CD4-positive, CD25-positive, alpha-beta regulatory T cell (primary cell): ENCODE data around the gene ARID4A. TPM values are rescaled to one million over a fixed set of nuclear protein-coding genes. Genes with fewer than 3 reads are reported as not detected.
"Not testable (repeated sequence)": the region's sequence is repeated elsewhere in the genome, so short reads cannot be mapped to it uniquely, and the experiment has no call there.

Source experiments
- ATAC-seq, 2 donors: fragments of 150-1000 bp; cut with Tn5 transposase; one replicate each; pipeline ENCODE4 v1.10.0; 2021; ENCODE audit warnings: low read depth in 2 of 2, moderate number of reproducible peaks in 2 of 2, moderate library complexity in 1 of 2
- DNase-seq, 3 donors: peaks; one replicate each; pipeline versions ENCODE4 v3.0.0 to v3.0.0-alpha.2; 2012 to 2022; ENCODE audit warnings: mixed read lengths in 1 of 3
- H3K27ac ChIP-seq: one replicate; pipeline ENCODE4 v1.7.0; 2013; ENCODE audit warnings: mild to moderate bottlenecking, low read length; ENCODE audit not compliant: insufficient read depth, poor library complexity, severe bottlenecking
- H3K27me3 ChIP-seq: one replicate; pipeline ENCODE4 v1.7.0; 2013; ENCODE audit warnings: low read length; ENCODE audit not compliant: control insufficient read depth, insufficient read depth
- H3K36me3 ChIP-seq: one replicate; pipeline ENCODE4 v1.7.0; 2013; ENCODE audit warnings: mild to moderate bottlenecking, low read length, moderate library complexity; ENCODE audit not compliant: control insufficient read depth, insufficient read depth
- H3K4me1 ChIP-seq: 2 replicates; pipeline ENCODE4 v1.7.0; 2013; ENCODE audit warnings: mild to moderate bottlenecking, low read length; ENCODE audit not compliant: insufficient read depth, control insufficient read depth, poor library complexity, severe bottlenecking
- H3K4me3 ChIP-seq: one replicate; pipeline ENCODE4 v1.7.0; 2013; ENCODE audit warnings: low read depth, mild to moderate bottlenecking, low read length, moderate library complexity
- H3K9me3 ChIP-seq, 2 experiments: 1 replicate in 1 of 2; 2 replicates in 1 of 2; pipeline ENCODE4 v1.7.0; 2013; ENCODE audit warnings: low read length in 2 of 2, mild to moderate bottlenecking in 1 of 2, moderate library complexity in 1 of 2; ENCODE audit not compliant: control insufficient read depth in 2 of 2
- H3K27ac Mint-ChIP-seq, 3 donors: one replicate each; pipeline ENCODE4 v1.8.0; 2020 to 2022; ENCODE audit warnings: mild to moderate bottlenecking in 3 of 3, mixed read lengths in 3 of 3, moderate library complexity in 2 of 3
- H3K27me3 Mint-ChIP-seq: one replicate; pipeline ENCODE4 v1.8.0; 2022; ENCODE audit warnings: mild to moderate bottlenecking, mixed read lengths
- H3K36me3 Mint-ChIP-seq: one replicate; pipeline ENCODE4 v1.8.0; 2020; ENCODE audit warnings: mixed read lengths
- H3K4me1 Mint-ChIP-seq, 4 donors: one replicate each; pipeline ENCODE4 v1.8.0; 2020 to 2022; ENCODE audit warnings: mixed read lengths in 4 of 4, mild to moderate bottlenecking in 1 of 4
- H3K4me3 Mint-ChIP-seq, 4 donors: one replicate each; pipeline ENCODE4 v1.8.0; 2020 to 2022; ENCODE audit warnings: mild to moderate bottlenecking in 4 of 4, mixed read lengths in 4 of 4, moderate library complexity in 3 of 4
- H3K9me3 Mint-ChIP-seq, 7 donors: one replicate each; pipeline ENCODE4 v1.8.0; 2020 to 2022; ENCODE audit warnings: mixed read lengths in 7 of 7, mild to moderate bottlenecking in 3 of 7, moderate library complexity in 2 of 7
- polyA plus RNA-seq, 4 donors: library from polyadenylated mRNA; unstranded; fragments of 300-500 nt; fragmentation: Illumina TruSeq; gene quantifications; one replicate each; pipeline ENCODE4 v1.2.3, GENCODE V29; 2021
- total RNA-seq: library from RNA; stranded (reverse); gene quantifications from one replicate; pipeline ENCODE4 v1.2.3, GENCODE V29; 2022

Gene ARID4A
- total and polyA plus RNA-seq, 5 donors from 2014 or later: 23.3 to 102 (median 26.1) TPM

GRCh38 chr14:58341152-58341748 lies 42.9 kb downstream of the ARID4A start:
- H3K9me3 ChIP-seq: no peaks in the 10 kb centered on the region
- H3K4me1 Mint-ChIP-seq: peaks cover 4 to 22% (median 12%) of the 10 kb centered on the region in 4 donors
- H3K4me1 ChIP-seq: no peaks in the 10 kb centered on the region
- no peak overlapping the region for H3K4me3 ChIP-seq
- H3K27ac ChIP-seq: no peak overlapping the region
- peak overlapping the region; percentile 11 to 50 (median 31) for H3K27ac Mint-ChIP-seq
- no peak for ATAC-seq
- H3K36me3 Mint-ChIP-seq: peaks cover 30% of the 10 kb centered on the region
- H3K4me3 Mint-ChIP-seq: no peak overlapping the region
- no peaks in the 10 kb centered on the region for H3K27me3 Mint-ChIP-seq
- H3K36me3 ChIP-seq: peaks cover 67% of the 10 kb centered on the region
- no peaks in the 10 kb centered on the region for H3K27me3 ChIP-seq
- no peaks in the 10 kb centered on the region for H3K9me3 Mint-ChIP-seq
- no peak for DNase-seq

- not testable (repeated sequence) for H3K9me3 ChIP-seq, H3K27me3 ChIP-seq, DNase-seq, H3K27me3 Mint-ChIP-seq, ATAC-seq, H3K9me3 Mint-ChIP-seq, H3K4me1 ChIP-seq, H3K27ac ChIP-seq, H3K4me3 ChIP-seq, H3K4me3 Mint-ChIP-seq
- peaks cover 73% of the 10 kb centered on the region for H3K36me3 ChIP-seq
- Mint-ChIP-seq H3K4me1 (peaks cover 4 to 21% (median 12%) of the 10 kb centered on the region in 4 donors), H3K36me3 (peaks cover 30% of the 10 kb centered on the region), H3K27ac (peak overlapping the region; percentile 33 to 77 (median 67))
These were observed 45.2 kb downstream of the ARID4A start for GRCh38 chr14:58343535-58343934.

GRCh38 chr14:58353516-58354299 lies 55.4 kb downstream of the ARID4A start:
- peaks cover 23 to 39% (median 30%) of the 10 kb centered on the region in 4 donors for H3K4me1 Mint-ChIP-seq
- H3K36me3 ChIP-seq: peaks cover 62% of the 10 kb centered on the region
- H3K27ac ChIP-seq: peak overlapping the region; percentile 25
- no peaks in the 10 kb centered on the region for H3K27me3 ChIP-seq
- no peaks in the 10 kb centered on the region for H3K27me3 Mint-ChIP-seq
- H3K4me3 ChIP-seq: peak overlapping the region; percentile 75
- H3K9me3 ChIP-seq: no peaks in the 10 kb centered on the region
- peak overlapping the region; percentile 47 to 89 (median 52) for H3K27ac Mint-ChIP-seq
- peak overlapping the region; percentile 7 to 72 (median 61) for H3K4me3 Mint-ChIP-seq
- peaks cover 0 to 1% (median 0%) of the 10 kb centered on the region in 7 donors for H3K9me3 Mint-ChIP-seq
- peaks cover 34% of the 10 kb centered on the region for H3K36me3 Mint-ChIP-seq
- ATAC-seq (no peak), DNase-seq (peak in 1 of 3 donors; percentile 20)
- no peaks in the 10 kb centered on the region for H3K4me1 ChIP-seq

GRCh38 chr14:58354808-58355207 lies 56.5 kb downstream of the ARID4A start:
- H3K27ac ChIP-seq: no peak overlapping the region
- no peaks in the 10 kb centered on the region for H3K9me3 Mint-ChIP-seq
- H3K36me3 Mint-ChIP-seq: peaks cover 33% of the 10 kb centered on the region
- H3K9me3 ChIP-seq: no peaks in the 10 kb centered on the region
- peaks cover 61% of the 10 kb centered on the region for H3K36me3 ChIP-seq
- no peak overlapping the region for H3K4me3 ChIP-seq
- DNase-seq: no peak
- no peaks in the 10 kb centered on the region for H3K4me1 ChIP-seq
- H3K27me3 Mint-ChIP-seq: no peaks in the 10 kb centered on the region
- no peaks in the 10 kb centered on the region for H3K27me3 ChIP-seq
- H3K27ac Mint-ChIP-seq: peak overlapping the region in 2 of 3 donors; percentile 47 to 52
- ATAC-seq: no peak
- H3K4me1 Mint-ChIP-seq: peaks cover 23 to 36% (median 30%) of the 10 kb centered on the region in 4 donors
- no peak overlapping the region for H3K4me3 Mint-ChIP-seq

- Mint-ChIP-seq H3K9me3 (no peaks in the 10 kb centered on the region), H3K27me3 (no peaks in the 10 kb centered on the region), H3K36me3 (peaks cover 36% of the 10 kb centered on the region), H3K4me3 (no peak overlapping the region), H3K4me1 (peaks cover 22 to 36% (median 27%) of the 10 kb centered on the region in 4 donors), H3K27ac (peak overlapping the region in 1 of 3 donors; percentile 13)
- Histone ChIP-seq H3K9me3 (no peaks in the 10 kb centered on the region), H3K36me3 (peaks cover 61% of the 10 kb centered on the region), H3K4me3 (no peak overlapping the region), H3K27me3 (no peaks in the 10 kb centered on the region), H3K27ac (no peak overlapping the region), H3K4me1 (no peaks in the 10 kb centered on the region)
- ATAC-seq (no peak), DNase-seq (no peak)
These were observed 57.9 kb downstream of the ARID4A start for GRCh38 chr14:58356268-58356667.

GRCh38 chr14:58362272-58362671 lies 63.9 kb downstream of the ARID4A start:
- H3K36me3 ChIP-seq: peaks cover 69% of the 10 kb centered on the region
- H3K4me1 ChIP-seq, H3K4me1 Mint-ChIP-seq, ATAC-seq, H3K9me3 Mint-ChIP-seq, H3K27me3 ChIP-seq, DNase-seq, H3K27ac ChIP-seq, H3K27me3 Mint-ChIP-seq, H3K9me3 ChIP-seq, H3K4me3 Mint-ChIP-seq, H3K4me3 ChIP-seq, H3K27ac Mint-ChIP-seq: not testable (repeated sequence)
- H3K36me3 Mint-ChIP-seq: peaks cover 37% of the 10 kb centered on the region

GRCh38 chr14:58362798-58363412 lies 64.5 kb downstream of the ARID4A start:
- ATAC-seq: peak; percentile 57 to 63
- Mint-ChIP-seq H3K9me3 (no peaks in the 10 kb centered on the region), H3K27ac (no peak overlapping the region), H3K27me3 (no peaks in the 10 kb centered on the region), H3K36me3 (peaks cover 43% of the 10 kb centered on the region), H3K4me1 (peaks cover 0 to 4% (median 0%) of the 10 kb centered on the region in 4 donors), H3K4me3 (no peak overlapping the region)
- no peak overlapping the region for H3K27ac ChIP-seq
- H3K4me3 ChIP-seq: no peak overlapping the region
- H3K9me3 ChIP-seq: no peaks in the 10 kb centered on the region
- no peaks in the 10 kb centered on the region for H3K27me3 ChIP-seq
- DNase-seq: peak in 2 of 3 donors; percentile 39 to 66
- H3K36me3 ChIP-seq: peaks cover 76% of the 10 kb centered on the region
- peaks cover 3% of the 10 kb centered on the region for H3K4me1 ChIP-seq
